DLD1 (cell line): ENCODE data around the gene FADS3.

Experiments
- in situ Hi-C: cut with HindIII; loops from 2 replicates; pipeline ENCODE4 v1.10.0; 2017; ENCODE audit warnings: low sequenced_read_pairs

FADS3 gene

GRCh38 chr11:61901397-61901796, 10.1 kb upstream of the FADS3 start:
- in situ Hi-C loops: loop anchor here (25.0 kb wide), 1 partner anchor 161 kb away; no protein-coding TSS in a partner anchor

- in situ Hi-C loops: loop anchor here (25.0 kb wide), 1 partner anchor 162 kb away; no protein-coding TSS in a partner anchor
These were observed 8.9 kb upstream of the FADS3 start for GRCh38 chr11:61900251-61900650.

- in situ Hi-C loops: no loop called here
These were observed 7.9 kb upstream of the FADS3 start for GRCh38 chr11:61899146-61899841.

- in situ Hi-C loops: no loop called here
These were observed 6.9 kb upstream of the FADS3 start for GRCh38 chr11:61898247-61898582.

GRCh38 chr11:61897387-61898246, 6.3 kb upstream of the FADS3 start:
- in situ Hi-C loops: no loop called here

- in situ Hi-C loops: no loop called here
These were observed 5.5 kb upstream of the FADS3 start for GRCh38 chr11:61896665-61897386.

GRCh38 chr11:61895718-61896059, 4.3 kb upstream of the FADS3 start:
- in situ Hi-C loops: no loop called here

- in situ Hi-C loops: no loop called here
These were observed 3.8 kb upstream of the FADS3 start for GRCh38 chr11:61895046-61895717.

- in situ Hi-C loops: no loop called here
These were observed 2.6 kb upstream of the FADS3 start for GRCh38 chr11:61893981-61894380.

- in situ Hi-C loops: no loop called here
These were observed 683 bp upstream of the FADS3 start for GRCh38 chr11:61892085-61892370.

GRCh38 chr11:61890529-61891330, 615 bp downstream of the FADS3 start:
- in situ Hi-C loops: no loop called here

- in situ Hi-C loops: no loop called here
These were observed 1.5 kb downstream of the FADS3 start for GRCh38 chr11:61889831-61890230.

- in situ Hi-C loops: no loop called here
These were observed 2.8 kb downstream of the FADS3 start for GRCh38 chr11:61888590-61888989.

GRCh38 chr11:61887839-61888494, 3.4 kb downstream of the FADS3 start:
- in situ Hi-C loops: no loop called here

GRCh38 chr11:61886643-61887042, 4.7 kb downstream of the FADS3 start:
- in situ Hi-C loops: no loop called here

GRCh38 chr11:61885784-61886580, 5.4 kb downstream of the FADS3 start:
- in situ Hi-C loops: no loop called here

- in situ Hi-C loops: no loop called here
These were observed 6.1 kb downstream of the FADS3 start for GRCh38 chr11:61885166-61885778.

GRCh38 chr11:61883947-61884346, 7.4 kb downstream of the FADS3 start:
- in situ Hi-C loops: no loop called here

GRCh38 chr11:61883327-61883726, 8.0 kb downstream of the FADS3 start:
- in situ Hi-C loops: no loop called here
